ENCODE data around the gene ARL17A. TPM values are rescaled to one million over a fixed set of nuclear protein-coding genes. Genes with fewer than 3 reads are reported as not detected.

ARL17A gene
- total and polyA plus RNA-seq, 2 of the 4 experiments (the other 2 are of a cell fraction) = 1.4 to 7.9 TPM

Small RNAs within 50 kb of the gene (microRNA-seq; reads per million reads assigned to microRNA genes)
- not detected for gene RN7SL199P (ENCODE audit: insufficient read depth, insufficient read length)

Small RNAs within 50 kb of the gene (small RNA-seq; reads per million reads assigned to genes)
- gene RN7SL199P = 0 reads per million in 5 experiments

Other genes starting within 250 kb of the ARL17A start
- gene ARL17B, start 217.9 kb downstream of the ARL17A start, total RNA-seq (2012; rRNA removed) = 4.8 and 5.0 TPM in 2 replicates
- 4.6 and 6.5 TPM in 2 replicates for gene ARL17B, start 217.9 kb downstream of the ARL17A start, polyA plus RNA-seq (2012; rRNA removed)
- gene LRRC37A2, start 67.2 kb downstream of the ARL17A start, total RNA-seq (2012; rRNA removed) = 3.1 and 3.2 TPM in 2 replicates
- gene LRRC37A2, start 67.2 kb downstream of the ARL17A start, polyA plus RNA-seq (2012; rRNA removed) = 2.3 and 2.7 TPM in 2 replicates
- gene NSF, start 11.0 kb upstream of the ARL17A start, total RNA-seq (2012; rRNA removed) = 94.7 and 110 TPM in 2 replicates
- 31.3 and 38.9 TPM in 2 replicates for gene NSF, start 11.0 kb upstream of the ARL17A start, polyA plus RNA-seq (2012; rRNA removed)
- 0.56 and 0.72 TPM in 2 replicates for gene WNT3, start 239.0 kb upstream of the ARL17A start, total RNA-seq (2012; rRNA removed)
- 0.99 and 1.0 TPM in 2 replicates for gene WNT3, start 239.0 kb upstream of the ARL17A start, polyA plus RNA-seq (2012; rRNA removed)

Measured in IMR-90 (cell line).